GM18867 (cell line): ENCODE data around the gene CDC37.

Experiments used
- ATAC-seq: cut with Tn5 transposase; IDR thresholded peaks from one replicate; pipeline ENCODE4 v1.9.1; 2021; ENCODE audit warnings: mild to moderate bottlenecking, moderate library complexity; ENCODE audit not compliant: unreplicated experiment

Gene CDC37

GRCh38 chr19:10363789-10364281 lies 39.5 kb downstream of the CDC37 start:
- ATAC-seq, result no peak

GRCh38 chr19:10362259-10362658 lies 41.1 kb downstream of the CDC37 start:
- no peak for ATAC-seq

GRCh38 chr19:10361569-10362011 lies 41.8 kb downstream of the CDC37 start:
- no peak for ATAC-seq

- no peak for ATAC-seq
Observed at GRCh38 chr19:10356431-10356830, 46.9 kb downstream of the CDC37 start.

GRCh38 chr19:10353793-10354391 lies 49.5 kb downstream of the CDC37 start:
- ATAC-seq, result no peak

GRCh38 chr19:10352764-10353671 lies 50.3 kb downstream of the CDC37 start:
- ATAC-seq, result no peak

- ATAC-seq, result no peak
Observed at GRCh38 chr19:10346509-10346908, 56.8 kb downstream of the CDC37 start.

- ATAC-seq, result no peak
Observed at GRCh38 chr19:10344780-10345179, 58.6 kb downstream of the CDC37 start.

- ATAC-seq, result no peak
Observed at GRCh38 chr19:10343495-10343894, 59.8 kb downstream of the CDC37 start.
